Activated T-cell treated with anti-CD3 and anti-CD28 coated beads, Interleukin-2, amount 50 U/mL, for 24 hours (primary cell): ENCODE data around the gene STRIP1.

Experiments used
- DNase-seq: peaks from one replicate; pipeline ENCODE4 v3.0.0-alpha.2; 2020
- H3K27ac Mint-ChIP-seq: 2 replicates; pipeline ENCODE4 v1.8.0; 2020; ENCODE audit warnings: mild to moderate bottlenecking, mixed read lengths
- H3K27me3 Mint-ChIP-seq: 2 replicates; pipeline ENCODE4 v1.8.0; 2020; ENCODE audit warnings: mixed read lengths
- H3K36me3 Mint-ChIP-seq: 2 replicates; pipeline ENCODE4 v1.8.0; 2020; ENCODE audit warnings: low read depth, mixed read lengths
- H3K4me1 Mint-ChIP-seq: 2 replicates; pipeline ENCODE4 v1.8.0; 2020; ENCODE audit warnings: low read depth, mixed read lengths
- H3K4me3 Mint-ChIP-seq: 2 replicates; pipeline ENCODE4 v1.8.0; 2020; ENCODE audit warnings: mild to moderate bottlenecking, moderate library complexity, mixed read lengths
- H3K9me3 Mint-ChIP-seq: 2 replicates; pipeline ENCODE4 v1.8.0; 2020; ENCODE audit warnings: mixed read lengths

STRIP1 gene

GRCh38 chr1:110082477-110082876 is 48.1 kb downstream of the STRIP1 start:
- no peak overlapping the region for H3K27ac Mint-ChIP-seq
- H3K27me3 Mint-ChIP-seq: peaks cover 70% of the 10 kb centered on the region
- peaks cover 16% of the 10 kb centered on the region for H3K4me1 Mint-ChIP-seq
- no peaks in the 10 kb centered on the region for H3K9me3 Mint-ChIP-seq
- DNase-seq: no peak
- H3K4me3 Mint-ChIP-seq: no peak overlapping the region
- H3K36me3 Mint-ChIP-seq: no peaks in the 10 kb centered on the region

GRCh38 chr1:110083061-110083865 is 48.8 kb downstream of the STRIP1 start:
- peak overlapping the region; percentile 42 for H3K27ac Mint-ChIP-seq
- H3K4me3 Mint-ChIP-seq: peak overlapping the region; percentile 75
- no peaks in the 10 kb centered on the region for H3K36me3 Mint-ChIP-seq
- DNase-seq: no peak
- no peaks in the 10 kb centered on the region for H3K9me3 Mint-ChIP-seq
- H3K27me3 Mint-ChIP-seq: peaks cover 75% of the 10 kb centered on the region
- H3K4me1 Mint-ChIP-seq: peaks cover 18% of the 10 kb centered on the region

- Mint-ChIP-seq H3K27ac (peak overlapping the region; percentile 33), H3K9me3 (no peaks in the 10 kb centered on the region), H3K27me3 (peaks cover 79% of the 10 kb centered on the region), H3K4me1 (peaks cover 18% of the 10 kb centered on the region), H3K4me3 (peak overlapping the region; percentile 75), H3K36me3 (no peaks in the 10 kb centered on the region)
- peak; percentile 43 for DNase-seq
Measured at GRCh38 chr1:110083866-110084226, 49.4 kb downstream of the STRIP1 start.

GRCh38 chr1:110084227-110085078 is 50.0 kb downstream of the STRIP1 start:
- H3K27me3 Mint-ChIP-seq: peaks cover 79% of the 10 kb centered on the region
- peak; percentile 60 for DNase-seq
- H3K9me3 Mint-ChIP-seq: no peaks in the 10 kb centered on the region
- H3K4me3 Mint-ChIP-seq: peak overlapping the region; percentile 75
- H3K4me1 Mint-ChIP-seq: peaks cover 18% of the 10 kb centered on the region
- no peaks in the 10 kb centered on the region for H3K36me3 Mint-ChIP-seq
- peak overlapping the region; percentile 33 for H3K27ac Mint-ChIP-seq

GRCh38 chr1:110085671-110086070 is 51.2 kb downstream of the STRIP1 start:
- Mint-ChIP-seq H3K9me3 (no peaks in the 10 kb centered on the region), H3K27ac (no peak overlapping the region), H3K4me1 (peaks cover 18% of the 10 kb centered on the region), H3K4me3 (no peak overlapping the region), H3K27me3 (peaks cover 81% of the 10 kb centered on the region), H3K36me3 (no peaks in the 10 kb centered on the region)
- DNase-seq: no peak

- no peaks in the 10 kb centered on the region for H3K9me3 Mint-ChIP-seq
- no peak overlapping the region for H3K4me3 Mint-ChIP-seq
- H3K27ac Mint-ChIP-seq: no peak overlapping the region
- H3K27me3 Mint-ChIP-seq: peaks cover 72% of the 10 kb centered on the region
- DNase-seq: no peak
- H3K4me1 Mint-ChIP-seq: peaks cover 18% of the 10 kb centered on the region
- no peaks in the 10 kb centered on the region for H3K36me3 Mint-ChIP-seq
Measured at GRCh38 chr1:110086961-110087360, 52.5 kb downstream of the STRIP1 start.

- H3K9me3 Mint-ChIP-seq: no peaks in the 10 kb centered on the region
- no peak overlapping the region for H3K4me3 Mint-ChIP-seq
- H3K4me1 Mint-ChIP-seq: peaks cover 18% of the 10 kb centered on the region
- no peak overlapping the region for H3K27ac Mint-ChIP-seq
- DNase-seq: peak; percentile 43
- H3K36me3 Mint-ChIP-seq: no peaks in the 10 kb centered on the region
- peaks cover 62% of the 10 kb centered on the region for H3K27me3 Mint-ChIP-seq
Measured at GRCh38 chr1:110087812-110088738, 53.7 kb downstream of the STRIP1 start.

- Mint-ChIP-seq H3K27ac (no peak overlapping the region), H3K4me1 (peaks cover 11% of the 10 kb centered on the region), H3K27me3 (peaks cover 56% of the 10 kb centered on the region), H3K4me3 (no peak overlapping the region), H3K9me3 (no peaks in the 10 kb centered on the region), H3K36me3 (no peaks in the 10 kb centered on the region)
- DNase-seq: no peak
Measured at GRCh38 chr1:110088739-110089316, 54.4 kb downstream of the STRIP1 start.

- DNase-seq: no peak
- peaks cover 53% of the 10 kb centered on the region for H3K27me3 Mint-ChIP-seq
- H3K4me1 Mint-ChIP-seq: peaks cover 4% of the 10 kb centered on the region
- H3K27ac Mint-ChIP-seq: no peak overlapping the region
- H3K36me3 Mint-ChIP-seq: no peaks in the 10 kb centered on the region
- H3K4me3 Mint-ChIP-seq: no peak overlapping the region
- no peaks in the 10 kb centered on the region for H3K9me3 Mint-ChIP-seq
Measured at GRCh38 chr1:110089561-110090275, 55.3 kb downstream of the STRIP1 start.

- H3K9me3 Mint-ChIP-seq: no peaks in the 10 kb centered on the region
- H3K27ac Mint-ChIP-seq: no peak overlapping the region
- peaks cover 2% of the 10 kb centered on the region for H3K4me1 Mint-ChIP-seq
- H3K27me3 Mint-ChIP-seq: peaks cover 46% of the 10 kb centered on the region
- no peak for DNase-seq
- no peak overlapping the region for H3K4me3 Mint-ChIP-seq
- no peaks in the 10 kb centered on the region for H3K36me3 Mint-ChIP-seq
Measured at GRCh38 chr1:110091381-110091780, 57.0 kb downstream of the STRIP1 start.

- H3K27ac Mint-ChIP-seq: no peak overlapping the region
- peaks cover 45% of the 10 kb centered on the region for H3K27me3 Mint-ChIP-seq
- no peaks in the 10 kb centered on the region for H3K36me3 Mint-ChIP-seq
- H3K9me3 Mint-ChIP-seq: no peaks in the 10 kb centered on the region
- H3K4me3 Mint-ChIP-seq: no peak overlapping the region
- peaks cover 2% of the 10 kb centered on the region for H3K4me1 Mint-ChIP-seq
- no peak for DNase-seq
Measured at GRCh38 chr1:110091791-110092190, 57.4 kb downstream of the STRIP1 start.

GRCh38 chr1:110092991-110093390 is 58.6 kb downstream of the STRIP1 start:
- H3K9me3 Mint-ChIP-seq: no peaks in the 10 kb centered on the region
- no peaks in the 10 kb centered on the region for H3K36me3 Mint-ChIP-seq
- DNase-seq: no peak
- H3K4me3 Mint-ChIP-seq: no peak overlapping the region
- no peak overlapping the region for H3K27ac Mint-ChIP-seq
- H3K27me3 Mint-ChIP-seq: peaks cover 39% of the 10 kb centered on the region
- peaks cover under 1% of the 10 kb centered on the region for H3K4me1 Mint-ChIP-seq

GRCh38 chr1:110094931-110095654 is 60.7 kb downstream of the STRIP1 start:
- H3K4me1 Mint-ChIP-seq: no peaks in the 10 kb centered on the region
- H3K4me3 Mint-ChIP-seq: no peak overlapping the region
- no peaks in the 10 kb centered on the region for H3K9me3 Mint-ChIP-seq
- no peaks in the 10 kb centered on the region for H3K36me3 Mint-ChIP-seq
- no peak overlapping the region for H3K27ac Mint-ChIP-seq
- DNase-seq: no peak
- peaks cover 25% of the 10 kb centered on the region for H3K27me3 Mint-ChIP-seq
